HG03432 (cell line): ENCODE data around the gene AGO3.
"Not testable (repeated sequence)": the region's sequence is repeated elsewhere in the genome, so short reads cannot be mapped to it uniquely, and the experiment has no call there.

Source experiments
- ATAC-seq: cut with Tn5 transposase; IDR thresholded peaks from one replicate; pipeline ENCODE4 v1.9.1; 2021; ENCODE audit warnings: mild to moderate bottlenecking, moderate library complexity; ENCODE audit not compliant: unreplicated experiment

The AGO3 gene

GRCh38 chr1:35930593-35931445 is at the start of gene AGO3:
Gene AGO3 (plus strand): TSS chr1:35931105. CDS start chr1:35931427, 322 bp downstream.
- ATAC-seq = peak; percentile 90

- ATAC-seq = no peak
Measured at GRCh38 chr1:35881850-35882273, 49.0 kb upstream of the AGO3 start.

- ATAC-seq = no peak
Measured at GRCh38 chr1:35882586-35882944, 48.3 kb upstream of the AGO3 start.

- peak; percentile 89 for ATAC-seq
Measured at GRCh38 chr1:35882945-35883634, 47.8 kb upstream of the AGO3 start, which contains the start of gene AGO1. Gene AGO1 (plus strand): TSS chr1:35883209. CDS start chr1:35883422, 213 bp downstream.

- peak; percentile 17 for ATAC-seq
Measured at GRCh38 chr1:35883635-35884101, 47.2 kb upstream of the AGO3 start.

GRCh38 chr1:35884934-35885333 is 46.0 kb upstream of the AGO3 start:
- no peak for ATAC-seq

GRCh38 chr1:35885961-35886558 is 44.8 kb upstream of the AGO3 start:
- ATAC-seq = no peak

GRCh38 chr1:35886577-35887431 is 44.1 kb upstream of the AGO3 start:
- no peak for ATAC-seq

- no peak for ATAC-seq
Measured at GRCh38 chr1:35887508-35887907, 43.4 kb upstream of the AGO3 start.

- no peak for ATAC-seq
Measured at GRCh38 chr1:35888255-35888654, 42.6 kb upstream of the AGO3 start.

- ATAC-seq = not testable (repeated sequence)
Measured at GRCh38 chr1:35888981-35889380, 41.9 kb upstream of the AGO3 start.

- ATAC-seq = no peak
Measured at GRCh38 chr1:35893051-35893879, 37.6 kb upstream of the AGO3 start.

- peak; percentile 74 for ATAC-seq
Measured at GRCh38 chr1:35894183-35894582, 36.7 kb upstream of the AGO3 start.

GRCh38 chr1:35894656-35895055 is 36.2 kb upstream of the AGO3 start:
- ATAC-seq = no peak

- no peak for ATAC-seq
Measured at GRCh38 chr1:35899941-35900340, 31.0 kb upstream of the AGO3 start.

- no peak for ATAC-seq
Measured at GRCh38 chr1:35901235-35901634, 29.7 kb upstream of the AGO3 start.

GRCh38 chr1:35902671-35903070 is 28.2 kb upstream of the AGO3 start:
- ATAC-seq = no peak

GRCh38 chr1:35914717-35915116 is 16.2 kb upstream of the AGO3 start:
- no peak for ATAC-seq

- ATAC-seq = no peak
Measured at GRCh38 chr1:35915693-35916092, 15.2 kb upstream of the AGO3 start.

- no peak for ATAC-seq
Measured at GRCh38 chr1:35923791-35924221, 7.1 kb upstream of the AGO3 start.
